HG03571 (cell line): ENCODE measurements around the gene P4HA3.
"Not testable (repeated sequence)": the region's sequence is repeated elsewhere in the genome, so short reads cannot be mapped to it uniquely, and the experiment has no call there.

Experiments
- ATAC-seq: cut with Tn5 transposase; IDR thresholded peaks from one replicate; pipeline ENCODE4 v1.9.1; 2021; ENCODE audit not compliant: unreplicated experiment

Gene P4HA3

GRCh38 chr11:74311352-74311926 is at the start of gene P4HA3:
Gene P4HA3, minus strand, starts transcription at chr11:74311640. Its CDS starts 29 bp downstream, at chr11:74311611.
- no peak for ATAC-seq

GRCh38 chr11:74357449-74357848 is 46.0 kb upstream of the P4HA3 start:
- no peak for ATAC-seq

GRCh38 chr11:74355626-74356025 is 44.2 kb upstream of the P4HA3 start:
- ATAC-seq: no peak

DNA sequence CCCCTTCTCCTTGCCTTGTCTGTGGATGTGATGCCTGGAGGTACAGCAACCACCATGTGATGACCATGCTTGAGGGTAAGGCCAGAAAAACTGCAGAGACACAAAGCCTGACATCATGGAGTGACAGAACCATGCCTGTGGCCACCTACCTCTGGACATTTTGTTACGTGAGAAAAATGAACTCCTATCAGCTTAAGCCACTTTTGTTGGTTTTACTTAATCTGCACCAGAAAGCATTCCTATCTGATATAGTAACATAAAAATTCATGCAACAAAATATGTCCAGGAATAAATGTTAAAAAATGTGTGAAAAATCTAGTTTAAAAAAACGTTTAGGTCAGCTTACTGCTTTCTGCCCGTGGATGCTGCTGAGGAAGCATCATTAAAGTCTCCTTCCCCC is 42.6 kb upstream of the P4HA3 start:
- no peak for ATAC-seq

- ATAC-seq: no peak
Observed at GRCh38 chr11:74347381-74347780, 35.9 kb upstream of the P4HA3 start.

GRCh38 chr11:74345420-74345819 is 34.0 kb upstream of the P4HA3 start:
- ATAC-seq: no peak

- no peak for ATAC-seq
Observed at GRCh38 chr11:74341921-74342320, 30.5 kb upstream of the P4HA3 start.

GRCh38 chr11:74339619-74340018 is 28.2 kb upstream of the P4HA3 start:
- ATAC-seq: no peak

DNA sequence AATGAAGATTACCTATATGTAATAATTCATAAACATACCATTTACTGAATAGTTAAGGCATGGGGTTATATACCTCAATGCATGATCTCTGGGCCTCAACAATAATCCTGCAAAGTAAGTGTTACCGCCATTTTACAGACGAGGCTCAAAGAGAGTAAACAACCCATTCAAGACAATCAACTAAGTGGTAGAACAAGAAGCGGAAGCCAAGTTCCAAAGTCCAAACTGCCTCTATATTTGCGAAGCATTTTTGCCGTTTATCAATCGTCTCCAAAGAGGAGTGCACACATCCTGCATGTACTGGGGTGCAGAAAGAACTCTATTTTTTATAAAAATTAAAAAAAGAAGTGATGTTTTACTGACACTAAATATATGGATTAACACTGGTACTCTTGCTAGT is 27.5 kb upstream of the P4HA3 start:
- ATAC-seq: no peak

DNA sequence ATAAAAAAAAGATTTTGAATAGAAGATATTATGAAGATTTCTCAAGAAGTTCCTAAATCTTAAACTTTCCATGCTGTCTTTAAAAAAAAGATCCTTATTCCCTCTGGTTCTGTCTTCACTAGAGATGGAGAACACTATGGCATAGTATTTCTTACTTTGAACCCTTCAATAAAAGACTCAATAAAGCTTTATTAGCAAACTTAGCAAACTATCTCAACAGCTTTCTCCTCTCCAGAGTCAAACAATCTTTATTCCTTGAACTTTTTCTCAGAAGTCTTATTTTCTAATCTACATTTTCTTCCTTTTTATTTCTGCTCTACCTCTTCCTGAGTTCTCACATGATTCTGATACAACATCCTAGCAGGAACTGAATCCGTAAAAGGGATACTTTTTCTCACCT is 21.8 kb upstream of the P4HA3 start:
- no peak for ATAC-seq

DNA sequence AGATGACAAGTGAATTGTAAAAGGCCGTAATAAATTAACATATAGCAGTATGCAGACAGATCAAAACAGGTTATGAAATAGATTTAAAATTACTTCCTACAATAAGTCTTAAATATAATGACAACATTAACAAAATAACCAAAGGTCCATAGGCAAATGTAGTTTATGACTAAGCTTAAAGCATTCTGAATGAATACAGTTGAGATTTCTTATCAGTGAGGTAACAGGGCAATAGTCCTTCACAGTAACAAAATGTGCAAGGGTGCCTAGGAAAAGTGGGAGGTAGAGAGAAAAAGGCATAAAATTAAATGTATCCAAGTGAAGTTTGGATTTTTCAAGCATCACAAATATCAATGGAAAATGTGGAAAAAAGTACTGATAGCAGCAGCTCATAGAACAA is 20.9 kb upstream of the P4HA3 start:
- no peak for ATAC-seq

DNA sequence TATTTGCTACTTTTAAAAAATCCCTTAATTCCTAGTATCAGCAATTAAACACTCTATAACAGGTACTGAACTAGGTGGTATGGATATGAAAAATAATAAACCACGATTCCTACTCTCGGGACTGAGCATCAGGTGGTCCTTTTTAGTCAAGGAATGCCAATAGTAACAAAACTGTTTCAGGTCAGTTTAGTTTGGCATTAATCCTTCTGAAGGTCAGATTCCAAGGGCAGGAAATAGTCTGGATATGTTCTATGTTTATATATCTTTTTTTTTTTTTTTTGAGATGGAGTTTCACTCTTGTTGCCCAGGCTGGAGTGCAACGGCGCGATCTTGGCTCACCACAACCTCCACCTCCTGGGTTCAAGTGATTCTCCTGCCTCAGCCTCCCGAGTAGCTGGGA is 19.6 kb upstream of the P4HA3 start:
- ATAC-seq: not testable (repeated sequence)

DNA sequence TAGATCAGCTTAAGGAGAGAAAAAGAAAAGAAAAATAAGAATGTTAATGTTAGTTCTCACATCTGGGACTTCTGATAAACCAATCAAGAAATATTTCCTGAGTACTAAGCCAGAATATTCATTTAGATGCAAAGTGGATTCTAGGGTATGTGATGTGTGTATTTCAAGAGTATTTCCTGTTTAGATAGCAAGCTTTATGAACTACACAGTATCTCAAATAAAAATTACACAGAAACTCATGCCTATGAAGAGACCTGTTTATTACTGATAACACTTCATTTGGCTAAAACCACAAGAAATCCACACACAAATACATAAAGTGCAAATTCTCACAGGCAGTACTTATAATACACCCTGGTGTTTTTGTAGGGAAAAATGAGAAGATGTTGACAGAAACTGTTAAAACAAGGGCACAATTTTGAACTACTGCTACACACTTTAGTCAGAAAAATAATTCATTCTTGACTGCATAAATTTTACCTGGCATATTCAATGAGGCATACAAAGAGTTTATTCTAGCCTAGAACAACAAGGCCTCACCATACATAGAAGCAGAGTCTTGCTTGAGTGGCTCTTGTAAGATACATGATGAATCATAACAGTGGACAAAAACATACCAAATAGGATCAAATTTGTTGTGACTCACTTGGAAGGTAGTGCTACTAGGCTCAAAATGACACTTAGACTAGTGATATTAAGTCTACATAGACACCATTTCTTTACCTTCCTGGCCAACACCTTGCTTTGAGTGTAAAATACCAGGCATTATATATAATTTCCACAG is 18.8 kb upstream of the P4HA3 start:
- no peak for ATAC-seq

DNA sequence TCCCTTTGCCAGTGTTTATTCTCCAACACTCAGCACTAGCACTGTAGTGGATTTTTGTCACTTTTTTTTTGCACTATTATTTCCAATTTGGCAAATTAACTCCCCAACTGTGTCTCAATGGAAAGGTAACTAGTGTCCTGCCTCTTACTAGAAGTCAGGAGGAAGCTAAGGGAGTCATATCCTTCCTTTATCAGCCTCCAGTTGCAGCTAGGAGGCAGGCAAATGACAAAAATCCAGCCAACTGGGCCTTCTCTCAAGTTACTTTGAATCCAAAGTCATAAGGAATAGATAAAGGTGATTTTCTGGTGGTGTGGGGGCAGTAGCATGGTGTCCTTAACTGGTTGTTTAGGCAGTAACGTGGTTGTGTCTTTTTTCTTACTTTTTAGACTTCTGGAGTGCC is 15.6 kb upstream of the P4HA3 start:
- ATAC-seq: no peak

DNA sequence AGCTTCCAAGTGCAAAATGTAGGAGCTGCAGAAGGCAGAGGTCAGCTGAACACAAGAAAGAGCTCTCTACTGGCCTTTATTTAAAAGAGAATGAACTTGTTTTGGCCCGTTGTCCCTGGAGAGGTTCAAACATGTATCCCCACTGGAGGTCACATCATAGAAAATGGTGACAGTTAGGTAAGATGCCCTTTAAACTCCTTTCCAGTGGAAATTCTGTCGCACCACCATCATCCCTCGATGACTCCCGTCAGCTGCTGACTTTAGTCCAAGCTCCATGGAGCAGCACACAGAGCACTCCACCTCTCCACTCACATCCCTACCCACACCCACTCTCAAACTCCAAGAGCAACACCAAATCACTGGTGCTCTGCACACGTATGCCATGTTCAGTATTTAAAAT is 15.2 kb upstream of the P4HA3 start:
- ATAC-seq: no peak

- ATAC-seq: no peak
Observed at GRCh38 chr11:74325649-74326645, 14.5 kb upstream of the P4HA3 start.

DNA sequence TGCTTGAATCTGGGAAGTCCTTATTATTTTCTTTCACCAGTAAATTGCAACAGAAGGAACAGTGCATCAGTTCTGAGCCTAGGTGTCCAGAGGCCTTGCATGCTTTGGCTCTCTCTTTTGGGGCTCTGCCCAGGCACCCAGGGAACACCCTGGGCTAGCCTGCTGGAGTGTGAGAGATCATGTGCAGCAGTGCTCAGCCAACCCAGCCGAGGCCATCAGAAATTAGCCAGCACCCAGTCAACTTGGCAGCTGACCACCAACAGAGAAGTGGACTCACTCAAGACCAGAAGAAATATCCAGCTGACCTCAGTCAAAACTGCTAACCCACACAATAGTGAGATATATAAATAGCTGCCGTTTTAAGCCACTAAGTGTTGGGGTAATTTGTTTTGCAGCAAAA is 11.2 kb upstream of the P4HA3 start:
- ATAC-seq: no peak

- no peak for ATAC-seq
Observed at GRCh38 chr11:74321487-74322188, 10.2 kb upstream of the P4HA3 start.

DNA sequence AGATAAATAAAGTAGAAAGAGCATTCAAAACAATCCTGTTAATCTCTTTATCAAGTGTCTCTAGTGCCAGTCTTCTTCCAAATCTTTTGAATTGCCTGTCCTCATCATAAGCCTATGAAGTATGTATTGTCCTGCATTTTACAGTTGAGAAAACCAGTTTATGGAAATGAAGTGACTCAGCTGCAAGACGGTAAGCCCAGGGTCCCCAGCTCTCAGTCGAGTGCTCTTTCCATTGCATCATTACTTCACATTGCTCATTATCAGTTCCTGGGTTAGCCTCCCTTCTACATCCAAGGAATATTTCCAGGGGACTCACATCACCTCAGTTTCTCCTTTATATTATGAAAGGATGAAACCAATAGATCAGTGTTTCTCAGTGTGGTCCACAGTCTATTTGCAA is 9.1 kb upstream of the P4HA3 start:
- no peak for ATAC-seq

DNA sequence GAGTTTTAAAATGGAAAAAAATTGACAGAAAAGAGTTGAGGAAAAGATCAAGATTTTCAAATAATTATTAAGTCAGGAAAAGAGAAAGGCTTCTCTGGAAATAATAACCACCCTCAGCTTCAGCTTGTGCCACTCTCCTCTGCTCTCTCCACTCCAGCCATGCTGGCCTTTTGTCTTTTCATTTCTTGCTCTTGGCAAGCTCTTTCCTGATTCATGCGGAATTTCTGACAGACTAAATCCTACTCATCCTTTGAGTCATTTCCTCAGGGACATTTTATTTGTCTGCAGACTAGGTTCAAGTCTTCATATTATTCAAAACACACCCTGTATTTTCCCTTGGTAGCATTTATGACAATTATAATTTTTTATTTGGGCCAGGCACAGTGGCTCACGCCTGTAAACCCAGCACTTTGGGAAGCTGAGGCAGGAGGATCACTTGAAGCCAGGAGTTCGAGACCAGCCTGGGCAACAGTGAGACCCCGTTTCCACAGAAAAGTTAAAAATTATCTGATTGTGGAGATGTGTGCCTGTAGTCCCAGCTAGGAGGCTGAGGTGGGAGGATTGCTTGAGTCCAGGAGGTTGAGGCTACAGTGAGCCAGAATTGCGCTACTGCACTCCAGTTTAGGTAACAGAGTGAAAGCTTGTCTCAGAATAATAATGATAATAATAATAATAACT is 7.8 kb upstream of the P4HA3 start:
- ATAC-seq: no peak
